HUES64 (cell line): ENCODE measurements around the gene LPP.

Experiments used
- H3K27ac ChIP-seq: 2 replicates; pipeline ENCODE4 v1.7.0; 2013; ENCODE audit warnings: low read depth, low read length, inconsistent platforms
- H3K27me3 ChIP-seq: 2 replicates; pipeline ENCODE4 v1.6.1; 2013; ENCODE audit warnings: mild to moderate bottlenecking, low read length; ENCODE audit not compliant: insufficient read depth
- H3K36me3 ChIP-seq: 2 replicates; pipeline ENCODE4 v1.6.1; 2013; ENCODE audit warnings: mild to moderate bottlenecking, low read length; ENCODE audit not compliant: insufficient read depth
- H3K4me1 ChIP-seq: 2 replicates; pipeline ENCODE4 v1.6.1; 2013; ENCODE audit warnings: mild to moderate bottlenecking, low read length, moderate library complexity; ENCODE audit not compliant: insufficient read depth
- H3K4me3 ChIP-seq: 2 replicates; pipeline ENCODE4 v1.5.1; 2013; ENCODE audit warnings: mild to moderate bottlenecking, low read length, moderate library complexity
- H3K9ac ChIP-seq: 2 replicates; pipeline ENCODE4 v1.6.1; 2013; ENCODE audit warnings: mild to moderate bottlenecking, low read depth, low read length
- H3K9me3 ChIP-seq: 2 replicates; pipeline ENCODE4 v1.6.1; 2013; ENCODE audit warnings: low read depth, low read length; ENCODE audit not compliant: insufficient read depth
- WGBS: fragments of 150-250, 120-280 bp; methylation state at CpG from one replicate; pipeline ENCODE4 v1.1.7; 2013; ENCODE audit warnings: missing lambda C conversion rate; 5-methylcytosine and 5-hydroxymethylcytosine counted together

LPP gene

GRCh38 chr3:188469228-188469885 lies 315.4 kb downstream of the LPP start:
- no peak overlapping the region for H3K27ac ChIP-seq

GRCh38 chr3:188470508-188471130 lies 316.7 kb downstream of the LPP start:
- Histone ChIP-seq H3K4me3 (no peak overlapping the region), H3K4me1 (no peaks in the 10 kb centered on the region; the same call in 1 of the 2 replicates), H3K27me3 (no peaks in the 10 kb centered on the region), H3K36me3 (no peaks in the 10 kb centered on the region), H3K9ac (no peak overlapping the region), H3K27ac (no peak overlapping the region), H3K9me3 (no peaks in the 10 kb centered on the region)
- 89% methylated on average over 4 of the region's 4 CpGs for WGBS

More at GRCh38 chr3:188469228-188469885, 315.4 kb downstream of the LPP start:
- H3K4me1 ChIP-seq = no peaks in the 10 kb centered on the region
- 87% methylated on average over 10 of the region's 10 CpGs for WGBS
- H3K9me3 ChIP-seq = no peaks in the 10 kb centered on the region
- H3K27me3 ChIP-seq = no peaks in the 10 kb centered on the region
- H3K36me3 ChIP-seq = no peaks in the 10 kb centered on the region
- H3K9ac ChIP-seq = no peak overlapping the region
- no peak overlapping the region for H3K4me3 ChIP-seq

GRCh38 chr3:188471723-188472122 lies 317.8 kb downstream of the LPP start:
- H3K4me1 ChIP-seq = no peaks in the 10 kb centered on the region; the same call in 1 of the 2 replicates
- H3K9me3 ChIP-seq = no peaks in the 10 kb centered on the region
- no peak overlapping the region for H3K27ac ChIP-seq
- H3K27me3 ChIP-seq = no peaks in the 10 kb centered on the region
- H3K36me3 ChIP-seq = no peaks in the 10 kb centered on the region
- no peak overlapping the region for H3K4me3 ChIP-seq
- H3K9ac ChIP-seq = no peak overlapping the region

- WGBS = 99% methylated on average over 1 of the region's 1 CpG
- no peaks in the 10 kb centered on the region; the same call in 1 of the 2 replicates for H3K4me1 ChIP-seq
- H3K27ac ChIP-seq = no peak overlapping the region
- H3K9ac ChIP-seq = no peak overlapping the region
- no peaks in the 10 kb centered on the region for H3K27me3 ChIP-seq
- no peaks in the 10 kb centered on the region for H3K36me3 ChIP-seq
- H3K4me3 ChIP-seq = no peak overlapping the region
- no peaks in the 10 kb centered on the region for H3K9me3 ChIP-seq
These were observed 318.4 kb downstream of the LPP start for GRCh38 chr3:188472336-188472735.

- H3K27ac ChIP-seq = no peak overlapping the region
- H3K4me3 ChIP-seq = no peak overlapping the region
- H3K36me3 ChIP-seq = no peaks in the 10 kb centered on the region
- H3K9me3 ChIP-seq = no peaks in the 10 kb centered on the region
- H3K4me1 ChIP-seq = no peaks in the 10 kb centered on the region; the same call in 1 of the 2 replicates
- WGBS = 90% methylated on average over 2 of the region's 2 CpGs
- H3K27me3 ChIP-seq = no peaks in the 10 kb centered on the region
- no peak overlapping the region for H3K9ac ChIP-seq
These were observed 319.1 kb downstream of the LPP start for GRCh38 chr3:188473045-188473444.

- no peaks in the 10 kb centered on the region; the same call in 1 of the 2 replicates for H3K4me1 ChIP-seq
- H3K27ac ChIP-seq = no peak overlapping the region
- no peaks in the 10 kb centered on the region for H3K36me3 ChIP-seq
- no peaks in the 10 kb centered on the region for H3K9me3 ChIP-seq
- WGBS = 94% methylated on average over 1 of the region's 2 CpGs
- no peak overlapping the region for H3K9ac ChIP-seq
- H3K27me3 ChIP-seq = no peaks in the 10 kb centered on the region
- no peak overlapping the region for H3K4me3 ChIP-seq
These were observed 319.8 kb downstream of the LPP start for GRCh38 chr3:188473591-188474288.

GRCh38 chr3:188476935-188477334 lies 323.0 kb downstream of the LPP start:
- Histone ChIP-seq H3K27ac (no peak overlapping the region), H3K4me3 (no peak overlapping the region), H3K36me3 (no peaks in the 10 kb centered on the region), H3K27me3 (no peaks in the 10 kb centered on the region), H3K9ac (no peak overlapping the region), H3K9me3 (no peaks in the 10 kb centered on the region), H3K4me1 (peaks cover 18% of the 10 kb centered on the region)
- WGBS = 93% methylated on average over 4 of the region's 4 CpGs

- Histone ChIP-seq H3K27me3 (no peaks in the 10 kb centered on the region), H3K27ac (no peak overlapping the region), H3K4me1 (peaks cover 18% of the 10 kb centered on the region), H3K4me3 (no peak overlapping the region), H3K9me3 (no peaks in the 10 kb centered on the region), H3K9ac (no peak overlapping the region), H3K36me3 (peaks cover 6% of the 10 kb centered on the region; the same call in 1 of the 2 replicates)
- WGBS = 80% methylated on average over 4 of the region's 4 CpGs
These were observed 326.1 kb downstream of the LPP start for GRCh38 chr3:188480011-188480410.

- peaks cover 11% of the 10 kb centered on the region; the same call in 1 of the 2 replicates for H3K36me3 ChIP-seq
- H3K27ac ChIP-seq = no peak overlapping the region
These were observed 329.0 kb downstream of the LPP start for GRCh38 chr3:188482929-188483328.

GRCh38 chr3:188486126-188486525 lies 332.2 kb downstream of the LPP start:
- WGBS = 98% methylated on average over 5 of the region's 5 CpGs
- Histone ChIP-seq H3K9me3 (no peaks in the 10 kb centered on the region), H3K27ac (no peak overlapping the region), H3K27me3 (no peaks in the 10 kb centered on the region), H3K4me1 (peaks cover 3% of the 10 kb centered on the region; the same call in 1 of the 2 replicates), H3K36me3 (peaks cover 11% of the 10 kb centered on the region; the same call in 1 of the 2 replicates), H3K4me3 (no peak overlapping the region), H3K9ac (no peak overlapping the region)

More at GRCh38 chr3:188482929-188483328, 329.0 kb downstream of the LPP start:
- no peaks in the 10 kb centered on the region for H3K9me3 ChIP-seq
- H3K9ac ChIP-seq = no peak overlapping the region
- WGBS = 71% methylated on average over 4 of the region's 4 CpGs
- no peaks in the 10 kb centered on the region for H3K27me3 ChIP-seq
- H3K4me1 ChIP-seq = peaks cover 18% of the 10 kb centered on the region
- H3K4me3 ChIP-seq = no peak overlapping the region

- Histone ChIP-seq H3K36me3 (peaks cover 11% of the 10 kb centered on the region; the same call in 1 of the 2 replicates), H3K27ac (no peak overlapping the region), H3K4me1 (no peaks in the 10 kb centered on the region), H3K9ac (no peak overlapping the region), H3K4me3 (no peak overlapping the region), H3K27me3 (no peaks in the 10 kb centered on the region), H3K9me3 (no peaks in the 10 kb centered on the region)
- WGBS = 100% methylated on average over 1 of the region's 3 CpGs
These were observed 333.0 kb downstream of the LPP start for GRCh38 chr3:188486952-188487351.
